ENCODE data around the gene EPB41L2.

Gene EPB41L2

DNA sequence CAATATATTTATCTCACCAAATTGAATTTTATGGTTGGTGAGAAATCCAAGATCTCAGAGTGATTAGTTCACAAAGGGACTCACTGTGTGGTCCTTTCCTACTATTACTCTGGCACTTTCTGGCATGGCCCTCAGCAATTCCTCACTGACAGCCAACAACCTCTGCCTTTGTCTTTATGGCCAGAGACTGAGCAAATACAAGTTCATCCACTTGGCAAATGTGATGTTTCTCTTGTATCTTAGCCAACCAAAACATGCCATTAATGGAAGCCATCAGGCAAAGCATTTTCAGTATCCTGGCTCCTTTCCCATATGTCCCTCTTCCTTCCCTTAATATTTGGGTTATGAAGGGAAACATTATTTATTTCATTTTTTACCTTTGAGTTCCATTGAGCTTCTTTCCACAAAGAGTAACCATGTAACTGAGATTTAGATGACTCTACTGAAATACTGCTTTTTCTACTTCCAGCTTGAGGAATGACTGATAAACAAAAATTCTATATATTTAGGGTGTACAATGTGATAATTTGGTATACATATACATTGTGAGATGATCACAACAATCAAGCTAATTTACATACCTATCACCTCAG is 266.6 kb downstream of the EPB41L2 start:
- no peak for TF ChIP-seq CTCF (IDR thresholded peaks at IDR 0.05; ENCODE audit: low read depth, low read length, missing control alignments)
- DNase-seq (ENCODE audit: low read depth) = no peak

DNA sequence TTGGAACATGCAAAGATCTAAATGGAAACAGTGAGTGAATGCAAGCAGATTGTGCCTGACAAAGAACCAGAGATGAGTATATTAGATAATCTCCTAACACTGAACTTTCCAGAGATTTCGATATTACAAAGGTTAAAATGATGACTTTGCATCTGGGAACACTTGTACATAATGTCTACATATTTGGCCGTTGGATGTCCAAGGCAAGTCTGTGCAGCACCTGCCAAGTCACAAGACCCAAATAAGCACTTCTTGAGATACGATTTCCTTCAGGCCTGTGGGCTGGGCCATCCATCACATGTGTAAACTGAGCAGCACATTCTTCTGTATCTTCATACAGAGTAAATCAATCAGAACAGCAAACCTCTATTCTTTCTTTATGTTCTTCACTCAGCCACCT is 268.3 kb downstream of the EPB41L2 start:
- H3K4me3 ChIP-seq (ENCODE audit: low read depth, low read length) = no peak overlapping the region
- DNase-seq (ENCODE audit: low read depth) = no peak
- TF ChIP-seq CTCF (IDR thresholded peaks at IDR 0.05; ENCODE audit: low read depth, low read length, missing control alignments) = no peak

More for the DNA sequence above, 266.6 kb downstream of the EPB41L2 start:
- no peak overlapping the region for H3K4me3 ChIP-seq (ENCODE audit: low read depth, low read length)

- TF ChIP-seq CTCF (IDR thresholded peaks at IDR 0.05; ENCODE audit: low read depth, low read length, missing control alignments) = no peak
- H3K4me3 ChIP-seq (ENCODE audit: low read depth, low read length) = no peak overlapping the region
- no peak for DNase-seq (ENCODE audit: low read depth)
Measured at GRCh38 chr6:130794010-130794697, 268.9 kb downstream of the EPB41L2 start.
